A549 (cell line): Measurements from ENCODE around the gene FNDC10.

ENCODE experiments used
- CTCF ChIP-seq: fragments of >200 bp; sonication (Bioruptor Twin); formaldehyde crosslinking; IDR thresholded peaks from 3 replicates; pipeline ENCODE4 v1.5.1; 2016
- EP300 ChIP-seq, 2 experiments: fragments of >200 bp; sonication (Bioruptor Twin); formaldehyde crosslinking; IDR thresholded peaks; 2 replicates in 1 of 2; 3 replicates in 1 of 2; pipeline ENCODE4 v1.6.1; 2016 to 2017
- ESRRA ChIP-seq: fragments of 150-350 bp; IDR thresholded peaks from 2 replicates; pipeline ENCODE4 v1.6.1; 2014; ENCODE audit warnings: mild to moderate bottlenecking, low read length, borderline replicate concordance
- JUN ChIP-seq, 2 experiments: fragments of >200 bp; sonication (Bioruptor Twin); formaldehyde crosslinking; IDR thresholded peaks; 2 replicates in 1 of 2; 3 replicates in 1 of 2; pipeline ENCODE4 v1.6.1; 2016 to 2017
- MAX ChIP-seq: IDR thresholded peaks from 2 replicates; pipeline ENCODE4 v1.6.1; 2012
- POLR2A ChIP-seq: IDR thresholded peaks from 2 replicates; pipeline ENCODE4 v1.6.1; 2012; ENCODE audit warnings: mild to moderate bottlenecking, low read length
- RAD21 ChIP-seq, 2 experiments: fragments of >200 bp in 1 of 2; sonication (Bioruptor Twin) in 1 of 2; formaldehyde crosslinking in 1 of 2; IDR thresholded peaks in 1 of 2; conservative IDR thresholded peaks in 1 of 2; 2 replicates in 1 of 2; 3 replicates in 1 of 2; pipeline ENCODE4 v1.6.1; 2012 to 2018; ENCODE audit warnings: inconsistent platforms in 1 of 2
- RFX5 ChIP-seq: fragments of 450-650 bp; IDR thresholded peaks from 2 replicates; pipeline ENCODE4 v1.7.1; 2014; ENCODE audit warnings: antibody characterized with exemption, mild to moderate bottlenecking, moderate library complexity
- SMC3 ChIP-seq: fragments of >200 bp; sonication (Bioruptor Twin); formaldehyde crosslinking; IDR thresholded peaks from 3 replicates; pipeline ENCODE4 v1.6.1; 2018; ENCODE audit warnings: inconsistent platforms
- SREBF2 ChIP-seq: fragments of 450-650 bp; IDR thresholded peaks from 2 replicates; pipeline ENCODE4 v1.6.1; 2014; ENCODE audit warnings: mild to moderate bottlenecking, moderate library complexity
- TFCP2L1 ChIP-seq: fragments of 250-450 bp; sonication (Bioruptor Pico); IDR thresholded peaks from 2 replicates; pipeline ENCODE4 v1.5.0; 2021; ENCODE audit warnings: mild to moderate bottlenecking
- ZFP36 ChIP-seq: fragments of 450-650 bp; IDR thresholded peaks from 2 replicates; pipeline ENCODE4 v1.6.1; 2014; ENCODE audit warnings: borderline replicate concordance; ENCODE audit not compliant: partially characterized antibody

GRCh38 chr1:1552263-1552639, 47.7 kb downstream of the FNDC10 start:
- TF ChIP-seq CTCF (no peak), SREBF2 (no peak), POLR2A (no peak), RFX5 (no peak), RAD21 (conservative IDR thresholded peaks at IDR 0.05 in 1 of 2, IDR thresholded peaks at IDR 0.05 in 1 of 2) (no peak), SMC3 (no peak), ZFP36 (no peak), TFCP2L1 (CRISPR knock-in tag) (no peak), MAX (no peak), JUN (IDR thresholded peaks at IDR 0.05) (no peak), EP300 (IDR thresholded peaks at IDR 0.05) (no peak), ESRRA (no peak)
